Spleen (tissue), 11 donors: ENCODE measurements around the gene OMA1. TPM values are rescaled to one million over a fixed set of nuclear protein-coding genes. Genes with fewer than 3 reads are reported as not detected.
"Not testable (repeated sequence)": the region's sequence is repeated elsewhere in the genome, so short reads cannot be mapped to it uniquely, and the experiment has no call there.

Experiments used
- DNase-seq: peaks from one replicate; pipeline ENCODE4 v3.0.0-alpha.2; 2020
- H3K27ac ChIP-seq, 8 donors: fragments of 200-600 bp; sonication (generic) in 7 of 8; 1 replicate in 4 of 8; 2 replicates in 4 of 8; pipeline versions ENCODE4 v1.5.0 to v1.8.0; 2016 to 2021; ENCODE audit warnings: inconsistent platforms in 4 of 8, mild to moderate bottlenecking in 4 of 8, moderate library complexity in 1 of 8
- H3K27me3 ChIP-seq, 7 donors: fragments of 200-600 bp; sonication (generic) in 6 of 7; replicated peaks in 1 of 7; 1 replicate in 4 of 7; 2 replicates in 3 of 7; pipeline versions ENCODE4 v1.5.0 to v1.8.0; 2016 to 2021; ENCODE audit warnings: inconsistent platforms in 3 of 7, mild to moderate bottlenecking in 1 of 7
- H3K36me3 ChIP-seq, 6 donors: fragments of 200-600 bp; sonication (generic) in 5 of 6; 1 replicate in 4 of 6; 2 replicates in 2 of 6; pipeline versions ENCODE4 v1.5.0 to v1.8.0; 2016 to 2021; ENCODE audit warnings: inconsistent platforms in 2 of 6
- H3K4me1 ChIP-seq, 6 donors: fragments of 200-600 bp; sonication (generic) in 5 of 6; 1 replicate in 3 of 6; 2 replicates in 3 of 6; pipeline versions ENCODE4 v1.5.0 to v1.8.0; 2016 to 2021; ENCODE audit warnings: inconsistent platforms in 3 of 6
- H3K4me3 ChIP-seq, 8 donors: fragments of 200-600 bp; sonication (generic) in 7 of 8; 1 replicate in 4 of 8; 2 replicates in 4 of 8; pipeline versions ENCODE4 v1.5.0 to v1.8.0; 2016 to 2021; ENCODE audit warnings: inconsistent platforms in 4 of 8, mild to moderate bottlenecking in 4 of 8, moderate library complexity in 2 of 8
- H3K9me3 ChIP-seq, 8 donors: fragments of 200-600 bp; sonication (generic) in 7 of 8; 1 replicate in 4 of 8; 2 replicates in 4 of 8; pipeline versions ENCODE4 v1.5.0 to v1.8.0; 2016 to 2021; ENCODE audit warnings: inconsistent platforms in 4 of 8
- POLR2A ChIP-seq, 3 donors: fragments of 450-650 bp; IDR thresholded peaks; one replicate each; pipeline ENCODE4 v1.5.1; 2017; ENCODE audit warnings: antibody characterized with exemption in 3 of 3, mild to moderate bottlenecking in 1 of 3
- POLR2AphosphoS5 ChIP-seq, 3 donors: sonication (generic); formaldehyde crosslinking; IDR thresholded peaks; one replicate each; pipeline ENCODE4 v1.5.1; 2017; ENCODE audit warnings: antibody characterized with exemption in 3 of 3
- WGBS, 5 donors: extraction: QIAGEN DNeasy Blood & Tissue Kit in 3 of 5; methylation state at CpG; one replicate each; pipeline versions ENCODE4 v1.1.5 to v1.1.7; 2013 to 2018; 5-methylcytosine and 5-hydroxymethylcytosine counted together
- intact Hi-C: fragments of 100-400 bp; cut with DNase I; formaldehyde crosslinking; loops from one replicate; pipeline ENCODE4 v1.15.0; 2023; ENCODE audit warnings: low total_unique reads
- polyA plus RNA-seq, 3 donors: library from polyadenylated mRNA; stranded (reverse); fragments of 200-250 nt; gene quantifications; one replicate each; pipeline ENCODE4 v1.2.1, GENCODE V29; 2013
- total RNA-seq, 7 donors: library from RNA; depleted of rRNA in 3 of 7; stranded (reverse); fragments of >200 nt in 3 of 7; fragmentation: NEBNext Ultra II Directional in 4 of 7; extraction: Animal tissue kit (Norgen Biotek cat#: 25700) in 4 of 7; gene quantifications; one replicate each; pipeline versions ENCODE4 v1.1.0 to v1.2.1, GENCODE V29; 2016 to 2021
- TF ChIP-seq, protein P1 (sequence below), 11 experiments: fragments of 200-600 bp in 7 of 11; fragments of 450-650 bp in 4 of 11; sonication (generic) in 4 of 11; IDR thresholded peaks in 8 of 11; conservative IDR thresholded peaks in 3 of 11; 1 replicate in 7 of 11; 2 replicates in 4 of 11; pipeline versions ENCODE4 v1.4.0 to v1.8.0; 2016 to 2021; ENCODE audit warnings: antibody characterized with exemption in 11 of 11, inconsistent platforms in 4 of 11, mild to moderate bottlenecking in 1 of 11
- donor health status: healthy with polysubstance abuse.
- donor health status: DM: no; HTN: no; CAD: no; lungs with moderate emphysema.
- donor health status: DM: no; HTN: no; CAD: no.
- donor health status: Bipolar disorder and iron deficiency.
- donor health status: healthy.
- donor health status: DM: no; HTN: no; CAD: no.
- donor health status: DM: yes; HTN: yes; CAD: no.

OMA1 gene
- total and polyA plus RNA-seq, 10 donors: 19.3 to 48.6 (median 32.5) TPM

DNA sequence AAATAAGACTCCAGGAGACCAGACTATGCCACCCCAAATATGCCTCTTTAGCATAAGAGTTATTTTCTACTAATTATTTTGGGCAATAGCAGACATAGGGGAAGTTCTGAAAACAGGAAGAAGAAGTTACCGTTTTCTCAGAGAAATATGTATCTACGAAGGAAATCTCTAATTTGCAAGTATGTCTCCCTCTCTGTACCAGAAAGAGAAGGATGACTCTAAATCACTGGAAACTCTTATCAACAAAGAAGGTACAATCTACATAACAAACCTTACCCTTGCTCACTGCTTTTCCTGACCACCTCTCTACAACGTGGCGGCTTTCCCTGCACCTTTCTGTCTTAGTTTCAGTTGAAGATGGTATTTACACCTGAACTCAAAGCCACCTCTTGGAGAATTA lies 49.0 kb downstream of the OMA1 start:
- H3K9me3 ChIP-seq: no peaks in the 10 kb centered on the region
- 44 to 65% (median 58%) methylated on average over 4 of the region's 4 CpGs for WGBS, 5 donors
- no peaks in the 10 kb centered on the region for H3K27me3 ChIP-seq
- intact Hi-C loops: no loop called here
- H3K27ac ChIP-seq: peak overlapping the region in 6 of 8 donors; percentile 15 to 75 (median 58)
- peaks cover 0 to 49% (median 15%) of the 10 kb centered on the region in 6 donors for H3K4me1 ChIP-seq
- DNase-seq: no peak
- peak overlapping the region in 1 of 8 donors; percentile 13 for H3K4me3 ChIP-seq
- TF ChIP-seq POLR2AphosphoS5 (IDR thresholded peaks at IDR 0.05): no peak
- TF ChIP-seq POLR2A (IDR thresholded peaks at IDR 0.05): no peak
- TF ChIP-seq, protein P1, sequence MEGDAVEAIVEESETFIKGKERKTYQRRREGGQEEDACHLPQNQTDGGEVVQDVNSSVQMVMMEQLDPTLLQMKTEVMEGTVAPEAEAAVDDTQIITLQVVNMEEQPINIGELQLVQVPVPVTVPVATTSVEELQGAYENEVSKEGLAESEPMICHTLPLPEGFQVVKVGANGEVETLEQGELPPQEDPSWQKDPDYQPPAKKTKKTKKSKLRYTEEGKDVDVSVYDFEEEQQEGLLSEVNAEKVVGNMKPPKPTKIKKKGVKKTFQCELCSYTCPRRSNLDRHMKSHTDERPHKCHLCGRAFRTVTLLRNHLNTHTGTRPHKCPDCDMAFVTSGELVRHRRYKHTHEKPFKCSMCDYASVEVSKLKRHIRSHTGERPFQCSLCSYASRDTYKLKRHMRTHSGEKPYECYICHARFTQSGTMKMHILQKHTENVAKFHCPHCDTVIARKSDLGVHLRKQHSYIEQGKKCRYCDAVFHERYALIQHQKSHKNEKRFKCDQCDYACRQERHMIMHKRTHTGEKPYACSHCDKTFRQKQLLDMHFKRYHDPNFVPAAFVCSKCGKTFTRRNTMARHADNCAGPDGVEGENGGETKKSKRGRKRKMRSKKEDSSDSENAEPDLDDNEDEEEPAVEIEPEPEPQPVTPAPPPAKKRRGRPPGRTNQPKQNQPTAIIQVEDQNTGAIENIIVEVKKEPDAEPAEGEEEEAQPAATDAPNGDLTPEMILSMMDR (IDR thresholded peaks at IDR 0.05 in 8 of 11, conservative IDR thresholded peaks at IDR 0.05 in 3 of 11): no peak
- H3K36me3 ChIP-seq: peaks cover 0 to 44% (median 0%) of the 10 kb centered on the region in 6 donors

DNA sequence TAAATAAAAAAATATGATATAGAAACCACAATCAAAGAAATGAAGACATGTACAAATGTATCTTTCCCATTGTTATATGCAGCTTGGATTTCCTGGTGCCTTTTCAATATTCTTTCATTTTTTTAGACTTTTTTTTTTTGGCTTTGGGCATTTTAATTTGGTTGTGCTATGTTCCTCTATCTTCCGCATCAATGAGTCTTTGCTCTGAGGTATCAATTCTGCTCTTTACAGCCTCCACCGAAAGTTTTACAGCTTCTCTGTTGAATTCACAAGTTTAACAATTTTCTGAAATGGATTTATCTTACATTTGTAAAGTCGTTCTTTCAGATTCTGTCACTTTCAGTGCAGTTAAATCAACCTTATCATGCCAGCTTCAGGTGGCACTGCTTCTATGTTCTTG lies 50.5 kb downstream of the OMA1 start:
- TF ChIP-seq, protein P1 (IDR thresholded peaks at IDR 0.05 in 8 of 11, conservative IDR thresholded peaks at IDR 0.05 in 3 of 11): no peak
- TF ChIP-seq POLR2AphosphoS5 (IDR thresholded peaks at IDR 0.05) (no peak), POLR2A (IDR thresholded peaks at IDR 0.05) (no peak)
- DNase-seq: no peak
- H3K27ac ChIP-seq: peak overlapping the region in 4 of 8 donors; percentile 8 to 63 (median 35)
- H3K9me3 ChIP-seq: no peaks in the 10 kb centered on the region
- no peaks in the 10 kb centered on the region for H3K27me3 ChIP-seq
- WGBS, 5 donors: 72 to 81% (median 76%) methylated on average over 3 of the region's 3 CpGs
- intact Hi-C loops: no loop called here
- H3K4me3 ChIP-seq: no peak overlapping the region
- H3K36me3 ChIP-seq: peaks cover 0 to 30% (median 0%) of the 10 kb centered on the region in 6 donors
- H3K4me1 ChIP-seq: peaks cover 0 to 49% (median 15%) of the 10 kb centered on the region in 6 donors

DNA sequence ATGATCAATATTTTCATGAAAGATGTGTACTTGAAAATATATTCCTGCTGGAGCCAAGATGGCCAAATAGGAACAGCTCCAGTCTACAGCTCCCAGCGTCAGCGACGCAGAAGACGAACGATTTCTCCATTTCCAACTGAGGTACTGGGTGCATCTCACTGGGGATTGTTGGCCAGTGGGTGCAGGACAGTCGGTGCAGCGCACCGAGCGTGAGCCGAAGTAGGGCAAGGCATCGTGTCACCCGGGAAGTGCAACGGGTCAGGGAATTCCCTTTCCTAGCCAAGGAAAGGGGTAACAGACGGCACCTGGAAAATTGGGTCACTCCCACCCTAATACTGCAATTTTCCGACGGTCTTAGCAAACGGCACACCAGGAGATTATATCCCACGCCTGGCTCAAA lies 57.6 kb downstream of the OMA1 start:
- H3K4me1 ChIP-seq, intact Hi-C loops, DNase-seq, H3K27me3 ChIP-seq, H3K4me3 ChIP-seq, H3K27ac ChIP-seq, H3K9me3 ChIP-seq: not testable (repeated sequence)
- WGBS, 5 donors: 98 to 99% (median 99%) methylated on average over 18 of the region's 18 CpGs
- peaks cover 0 to 48% (median 0%) of the 10 kb centered on the region in 6 donors for H3K36me3 ChIP-seq

- TF ChIP-seq POLR2A (IDR thresholded peaks at IDR 0.05) (no peak), POLR2AphosphoS5 (IDR thresholded peaks at IDR 0.05) (no peak)
- TF ChIP-seq, protein P1 (IDR thresholded peaks at IDR 0.05 in 8 of 11, conservative IDR thresholded peaks at IDR 0.05 in 3 of 11): no peak
- peaks cover 0 to 10% (median 0%) of the 10 kb centered on the region in 6 donors for H3K4me1 ChIP-seq
- H3K4me3 ChIP-seq: no peak overlapping the region
- peaks cover 0 to 3% (median 0%) of the 10 kb centered on the region in 8 donors for H3K9me3 ChIP-seq
- intact Hi-C loops: no loop called here
- DNase-seq: no peak
- 80 to 86% (median 84%) methylated on average over 5 of the region's 5 CpGs for WGBS, 5 donors
- H3K27ac ChIP-seq: no peak overlapping the region
- H3K27me3 ChIP-seq: no peaks in the 10 kb centered on the region
- H3K36me3 ChIP-seq: peaks cover 0 to 67% (median 0%) of the 10 kb centered on the region in 6 donors
Measured at GRCh38 chr1:58487002-58487401, 59.5 kb downstream of the OMA1 start.

GRCh38 chr1:58481962-58482361 lies 64.6 kb downstream of the OMA1 start:
- DNase-seq: no peak
- Histone ChIP-seq H3K9me3 (no peaks in the 10 kb centered on the region), H3K4me3 (no peak overlapping the region), H3K4me1 (peaks cover 0 to 2% (median 0%) of the 10 kb centered on the region in 6 donors), H3K27me3 (no peaks in the 10 kb centered on the region), H3K36me3 (peaks cover 3 to 89% (median 8%) of the 10 kb centered on the region in 6 donors), H3K27ac (no peak overlapping the region)
- TF ChIP-seq POLR2AphosphoS5 (IDR thresholded peaks at IDR 0.05) (no peak), POLR2A (IDR thresholded peaks at IDR 0.05) (no peak)
- TF ChIP-seq, protein P1 (IDR thresholded peaks at IDR 0.05 in 8 of 11, conservative IDR thresholded peaks at IDR 0.05 in 3 of 11): no peak
- WGBS, 5 donors: 89 to 95% (median 92%) methylated on average over 2 of the region's 2 CpGs
- intact Hi-C loops: no loop called here
